DND-41 (cell line): Measurements from ENCODE around the gene UNC5C.
A peak's percentile ranks its signal among the peaks of the same experiment; 100 is the strongest.

Source experiments
- CTCF ChIP-seq: IDR thresholded peaks from 2 replicates; pipeline ENCODE4 v1.5.1; 2012; ENCODE audit warnings: borderline replicate concordance, low read length, moderate library complexity, mild to moderate bottlenecking; ENCODE audit not compliant: poor library complexity, severe bottlenecking; ENCODE audit errors: extremely low read depth
- EZH2 ChIP-seq: IDR thresholded peaks from 3 replicates; pipeline ENCODE4 v1.6.1; 2012; ENCODE audit warnings: borderline replicate concordance, low read depth, mild to moderate bottlenecking, moderate library complexity, low read length, inconsistent platforms; ENCODE audit not compliant: severe bottlenecking

GRCh38 chr4:95544113-95545103 is 4.4 kb downstream of the UNC5C start:
- no peak for TF ChIP-seq EZH2
- TF ChIP-seq CTCF, result peak; percentile 33
